K562 (cell line): ENCODE data around the gene CYSRT1. TPM values are rescaled to one million over a fixed set of nuclear protein-coding genes. Genes with fewer than 3 reads are reported as not detected.
A peak's percentile ranks its signal among the peaks of the same experiment; 100 is the strongest.

Experiments used
- CEBPG ChIP-seq, 3 experiments: fragments of 200-800 bp in 1 of 3; sonication (Bioruptor generic) in 1 of 3; sonication (generic) in 1 of 3; formaldehyde crosslinking in 1 of 3; IDR thresholded peaks in 2 of 3; conservative IDR thresholded peaks in 1 of 3; 2 replicates each; pipeline versions ENCODE4 v1.6.1 to v1.8.0; 2016 to 2022; ENCODE audit warnings: missing compliant biosample characterization in 2 of 3, missing genetic modification characterization in 2 of 3, mild to moderate bottlenecking in 1 of 3, missing genetic modification reagents in 1 of 3
- CHD7 ChIP-seq: fragments of 200-600 bp; sonication (generic); IDR thresholded peaks from one replicate; pipeline ENCODE4 v1.6.1; 2012; ENCODE audit warnings: mild to moderate bottlenecking, low read depth, low read length, inconsistent platforms
- FOXK2 ChIP-seq, 2 experiments: fragments of 450-650 bp; IDR thresholded peaks in 1 of 2; conservative IDR thresholded peaks in 1 of 2; 2 replicates each; pipeline ENCODE4 v1.6.1; 2016; ENCODE audit warnings: low read depth in 2 of 2, mild to moderate bottlenecking in 1 of 2
- HNRNPK ChIP-seq: fragments of 200-400 bp; formaldehyde crosslinking; IDR thresholded peaks from one replicate; pipeline ENCODE4 v1.6.1; 2018; ENCODE audit warnings: mild to moderate bottlenecking, low read depth, low read length; ENCODE audit not compliant: poor library complexity, severe bottlenecking
- MBD2 ChIP-seq: sonication (generic); IDR thresholded peaks from 2 replicates; pipeline ENCODE4 v1.6.1; 2016; ENCODE audit warnings: low read depth, borderline replicate concordance
- NCOA6 ChIP-seq: fragments of 450-650 bp; IDR thresholded peaks from 2 replicates; pipeline ENCODE4 v1.6.1; 2017; ENCODE audit warnings: mild to moderate bottlenecking
- RAD51 ChIP-seq: fragments of 450-650 bp; IDR thresholded peaks from 2 replicates; pipeline ENCODE4 v1.7.1; 2016; ENCODE audit warnings: low read depth, mild to moderate bottlenecking, borderline replicate concordance
- THRA ChIP-seq: fragments of 450-650 bp; IDR thresholded peaks from 2 replicates; pipeline ENCODE4 v1.6.1; 2017; ENCODE audit warnings: mild to moderate bottlenecking, moderate library complexity
- ZBTB7A ChIP-seq: IDR thresholded peaks from 2 replicates; pipeline ENCODE4 v1.6.1; 2011; ENCODE audit warnings: low read depth, mild to moderate bottlenecking, low read length, moderate library complexity, borderline replicate concordance; ENCODE audit not compliant: control insufficient read depth
- ZNF24 ChIP-seq: fragments of 450-650 bp; IDR thresholded peaks from 2 replicates; pipeline ENCODE4 v1.6.1; 2016
- ZNF311 ChIP-seq: fragments of 250-450 bp; sonication (Bioruptor Pico); IDR thresholded peaks from 2 replicates; pipeline ENCODE4 v1.4.0; 2020; ENCODE audit warnings: mild to moderate bottlenecking, moderate library complexity
- ZNF79 ChIP-seq: fragments of 250-450 bp; sonication (Bioruptor Pico); IDR thresholded peaks from 2 replicates; pipeline ENCODE4 v1.4.0; 2020; ENCODE audit warnings: low read depth, mild to moderate bottlenecking, moderate library complexity
- polyA plus RNA-seq, 8 experiments: library from polyadenylated mRNA; depleted of rRNA in 4 of 8; stranded (reverse) in 5 of 8; unstranded in 3 of 8; fragments of >200 nt; fragmentation: Nextera tagmentation in 2 of 8; fragmentation: Illumina TruSeq in 1 of 8; extraction: Ambion mirVana in 2 of 8; extraction: Trizol in 1 of 8; gene quantifications; 2 replicates each; pipeline versions ENCODE4 v1.2.1 to v1.2.3, GENCODE V29; 2011 to 2014; ENCODE audit warnings: inconsistent platforms in 1 of 8, missing spikeins in 1 of 8
- total RNA-seq, 7 experiments: library from RNA; depleted of rRNA in 6 of 7; stranded (reverse); fragments of >200 nt in 6 of 7; fragmentation: Illumina TruSeq in 2 of 7; extraction: Trizol in 2 of 7; gene quantifications; 2 replicates each; pipeline versions ENCODE4 v1.2.1 to v1.2.3, GENCODE V29; 2011 to 2021; ENCODE audit warnings: low replicate concordance in 1 of 7

Gene CYSRT1
- total and polyA plus RNA-seq, 9 of the 15 experiments (the other 6 are each of a cell fraction or from before 2014, with no cell fraction given), result 0.04 to 1.4 (median 0.42) TPM; not detected in 3

- peak in 1 of 2 experiments; percentile 37; a peak in 2 of 4 replicates for TF ChIP-seq FOXK2 (conservative IDR thresholded peaks at IDR 0.05 in 1 of 2, IDR thresholded peaks at IDR 0.05 in 1 of 2; ENCODE audit: low read depth in 2 of 2)
- peak; percentile 78 for TF ChIP-seq RAD51
- no peak for TF ChIP-seq CHD7
- no peak for TF ChIP-seq MBD2
- no peak for TF ChIP-seq CEBPG (CRISPR knock-in tag; IDR thresholded peaks at IDR 0.05)
- no peak for TF ChIP-seq CEBPG (tag; conservative IDR thresholded peaks at IDR 0.05 in 1 of 2, IDR thresholded peaks at IDR 0.05 in 1 of 2)
- TF ChIP-seq ZNF79 (CRISPR knock-in tag), result no peak
- TF ChIP-seq ZNF24, result no peak; the same call in 1 of the 2 replicates
- TF ChIP-seq ZNF311 (CRISPR knock-in tag), result no peak
- no peak for TF ChIP-seq HNRNPK
- peak; percentile 97 for TF ChIP-seq ZBTB7A
- no peak for TF ChIP-seq NCOA6
- TF ChIP-seq THRA, result no peak
These were observed 11.4 kb downstream of the CYSRT1 start (continued) for GRCh38 chr9:137236238-137236935.
